Astrocyte (in vitro differentiated cells and primary cell): ENCODE measurements around the gene RNF26. TPM values are rescaled to one million over a fixed set of nuclear protein-coding genes. Genes with fewer than 3 reads are reported as not detected.

Experiments
- DNase-seq: peaks from one replicate; pipeline ENCODE4 v3.0.0-alpha.2; 2010; ENCODE audit warnings: low read depth
- FAIRE-seq: peaks from 2 replicates; lab custom pipeline; 2011; peaks lifted over from hg19 to GRCh38; lab: Jason Lieb, UNC
- H2AFZ ChIP-seq: 2 replicates; pipeline ENCODE4 v1.6.0; 2012; ENCODE audit warnings: low read depth, low read length, inconsistent platforms
- H3K27ac ChIP-seq: 2 replicates; pipeline ENCODE4 v1.5.1; 2011; ENCODE audit warnings: low read depth, low read length, inconsistent platforms
- H3K27me3 ChIP-seq: 2 replicates; pipeline ENCODE4 v1.6.0; 2011; ENCODE audit warnings: low read length, inconsistent platforms; ENCODE audit not compliant: insufficient read depth
- H3K36me3 ChIP-seq: 2 replicates; pipeline ENCODE4 v1.5.1; 2011; ENCODE audit warnings: low read length, inconsistent platforms; ENCODE audit not compliant: insufficient read depth
- H3K4me1 ChIP-seq: 2 replicates; pipeline ENCODE4 v1.5.1; 2011; ENCODE audit warnings: low read length, inconsistent platforms; ENCODE audit not compliant: insufficient read depth
- H3K4me2 ChIP-seq: 2 replicates; pipeline ENCODE4 v1.6.0; 2012; ENCODE audit warnings: low read length, inconsistent platforms
- H3K4me3 ChIP-seq: 2 replicates; pipeline ENCODE4 v1.5.1; 2011; ENCODE audit warnings: low read depth, mild to moderate bottlenecking, low read length, inconsistent platforms; ENCODE audit not compliant: insufficient read depth
- H3K79me2 ChIP-seq: 2 replicates; pipeline ENCODE4 v1.6.0; 2012; ENCODE audit warnings: mild to moderate bottlenecking, low read length, inconsistent platforms; ENCODE audit not compliant: insufficient read depth
- H3K9ac ChIP-seq: 2 replicates; pipeline ENCODE4 v1.6.0; 2012; ENCODE audit warnings: mild to moderate bottlenecking, low read length, inconsistent platforms
- H3K9me3 ChIP-seq: 2 replicates; pipeline ENCODE4 v1.5.1; 2012; ENCODE audit warnings: low read depth, mild to moderate bottlenecking, low read length, inconsistent platforms; ENCODE audit not compliant: insufficient read depth
- H4K20me1 ChIP-seq: 2 replicates; pipeline ENCODE4 v1.6.0; 2012; ENCODE audit warnings: low read length, inconsistent platforms; ENCODE audit not compliant: insufficient read depth
- H3K27ac Mint-ChIP-seq: one replicate; pipeline ENCODE4 v1.8.0; 2021; ENCODE audit warnings: mild to moderate bottlenecking, mixed read lengths; ENCODE audit not compliant: unreplicated experiment
- H3K27me3 Mint-ChIP-seq: one replicate; pipeline ENCODE4 v1.8.0; 2021; ENCODE audit warnings: low read depth, mixed read lengths; ENCODE audit not compliant: unreplicated experiment
- H3K36me3 Mint-ChIP-seq: one replicate; pipeline ENCODE4 v1.8.0; 2021; ENCODE audit warnings: low read depth, mixed read lengths; ENCODE audit not compliant: unreplicated experiment
- H3K4me1 Mint-ChIP-seq: one replicate; pipeline ENCODE4 v1.8.0; 2021; ENCODE audit warnings: low read depth, mixed read lengths; ENCODE audit not compliant: unreplicated experiment
- H3K4me3 Mint-ChIP-seq: one replicate; pipeline ENCODE4 v1.8.0; 2021; ENCODE audit warnings: mild to moderate bottlenecking, moderate library complexity, mixed read lengths; ENCODE audit not compliant: unreplicated experiment
- H3K9me3 Mint-ChIP-seq: one replicate; pipeline ENCODE4 v1.8.0; 2021; ENCODE audit warnings: mild to moderate bottlenecking, mixed read lengths; ENCODE audit not compliant: unreplicated experiment
- EZH2 ChIP-seq: IDR thresholded peaks from 2 replicates; pipeline ENCODE4 v1.6.1; 2012; ENCODE audit warnings: mild to moderate bottlenecking, low read length, inconsistent platforms; ENCODE audit not compliant: insufficient read depth
- total RNA-seq: library from RNA; stranded (reverse); gene quantifications from 2 replicates; pipeline ENCODE4 v1.2.1, GENCODE V29; 2021
- TF ChIP-seq, protein P1 (sequence below): IDR thresholded peaks from 2 replicates; pipeline ENCODE4 v1.5.1; 2011; ENCODE audit warnings: low read depth, mild to moderate bottlenecking, inconsistent platforms, low read length, moderate library complexity; ENCODE audit not compliant: insufficient read depth

The RNF26 gene
- total RNA-seq, 1 donor from 2014 or later: 31.8 TPM

DNA sequence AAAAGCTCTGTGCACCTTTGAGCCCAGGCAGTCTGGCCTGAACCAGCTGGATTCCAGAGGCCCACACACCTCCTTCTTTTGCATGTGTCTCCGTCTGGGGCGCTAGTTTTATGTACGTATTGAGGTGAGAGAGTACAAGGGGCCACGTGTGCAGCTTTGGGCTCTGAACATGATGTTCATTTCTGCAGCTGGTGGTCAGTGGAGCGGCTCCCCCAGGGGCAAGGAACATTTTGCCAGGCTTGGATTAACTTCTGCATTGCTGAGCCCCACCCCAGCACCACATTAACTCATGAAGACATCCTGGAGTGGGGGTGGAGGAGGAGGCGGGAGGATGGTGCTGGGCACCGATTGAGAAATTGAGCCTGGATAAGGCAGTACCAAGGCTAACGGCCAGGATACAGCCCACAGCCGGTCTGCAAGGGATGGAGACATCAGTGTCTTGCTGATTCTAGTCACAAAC, 33.4 kb downstream of the RNF26 start:
- Mint-ChIP-seq H3K27me3 (peaks cover 13% of the 10 kb centered on the region), H3K36me3 (no peaks in the 10 kb centered on the region), H3K4me1 (peaks cover 18% of the 10 kb centered on the region), H3K27ac (no peak overlapping the region), H3K9me3 (no peaks in the 10 kb centered on the region), H3K4me3 (no peak overlapping the region)
- TF ChIP-seq EZH2: no peak
- TF ChIP-seq, protein P1, sequence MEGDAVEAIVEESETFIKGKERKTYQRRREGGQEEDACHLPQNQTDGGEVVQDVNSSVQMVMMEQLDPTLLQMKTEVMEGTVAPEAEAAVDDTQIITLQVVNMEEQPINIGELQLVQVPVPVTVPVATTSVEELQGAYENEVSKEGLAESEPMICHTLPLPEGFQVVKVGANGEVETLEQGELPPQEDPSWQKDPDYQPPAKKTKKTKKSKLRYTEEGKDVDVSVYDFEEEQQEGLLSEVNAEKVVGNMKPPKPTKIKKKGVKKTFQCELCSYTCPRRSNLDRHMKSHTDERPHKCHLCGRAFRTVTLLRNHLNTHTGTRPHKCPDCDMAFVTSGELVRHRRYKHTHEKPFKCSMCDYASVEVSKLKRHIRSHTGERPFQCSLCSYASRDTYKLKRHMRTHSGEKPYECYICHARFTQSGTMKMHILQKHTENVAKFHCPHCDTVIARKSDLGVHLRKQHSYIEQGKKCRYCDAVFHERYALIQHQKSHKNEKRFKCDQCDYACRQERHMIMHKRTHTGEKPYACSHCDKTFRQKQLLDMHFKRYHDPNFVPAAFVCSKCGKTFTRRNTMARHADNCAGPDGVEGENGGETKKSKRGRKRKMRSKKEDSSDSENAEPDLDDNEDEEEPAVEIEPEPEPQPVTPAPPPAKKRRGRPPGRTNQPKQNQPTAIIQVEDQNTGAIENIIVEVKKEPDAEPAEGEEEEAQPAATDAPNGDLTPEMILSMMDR: no peak
- H3K9me3 ChIP-seq: no peaks in the 10 kb centered on the region
- no peak overlapping the region for H2AFZ ChIP-seq
- H3K4me1 ChIP-seq: peaks cover 10% of the 10 kb centered on the region
- H3K36me3 ChIP-seq: no peaks in the 10 kb centered on the region
- DNase-seq: no peak
- H3K4me3 ChIP-seq: no peak overlapping the region
- H4K20me1 ChIP-seq: no peaks in the 10 kb centered on the region
- H3K79me2 ChIP-seq: no peaks in the 10 kb centered on the region
- FAIRE-seq: no peak
- H3K27ac ChIP-seq: no peak overlapping the region
- H3K9ac ChIP-seq: no peak overlapping the region
- peaks cover 11% of the 10 kb centered on the region for H3K27me3 ChIP-seq
- H3K4me2 ChIP-seq: no peak overlapping the region

DNA sequence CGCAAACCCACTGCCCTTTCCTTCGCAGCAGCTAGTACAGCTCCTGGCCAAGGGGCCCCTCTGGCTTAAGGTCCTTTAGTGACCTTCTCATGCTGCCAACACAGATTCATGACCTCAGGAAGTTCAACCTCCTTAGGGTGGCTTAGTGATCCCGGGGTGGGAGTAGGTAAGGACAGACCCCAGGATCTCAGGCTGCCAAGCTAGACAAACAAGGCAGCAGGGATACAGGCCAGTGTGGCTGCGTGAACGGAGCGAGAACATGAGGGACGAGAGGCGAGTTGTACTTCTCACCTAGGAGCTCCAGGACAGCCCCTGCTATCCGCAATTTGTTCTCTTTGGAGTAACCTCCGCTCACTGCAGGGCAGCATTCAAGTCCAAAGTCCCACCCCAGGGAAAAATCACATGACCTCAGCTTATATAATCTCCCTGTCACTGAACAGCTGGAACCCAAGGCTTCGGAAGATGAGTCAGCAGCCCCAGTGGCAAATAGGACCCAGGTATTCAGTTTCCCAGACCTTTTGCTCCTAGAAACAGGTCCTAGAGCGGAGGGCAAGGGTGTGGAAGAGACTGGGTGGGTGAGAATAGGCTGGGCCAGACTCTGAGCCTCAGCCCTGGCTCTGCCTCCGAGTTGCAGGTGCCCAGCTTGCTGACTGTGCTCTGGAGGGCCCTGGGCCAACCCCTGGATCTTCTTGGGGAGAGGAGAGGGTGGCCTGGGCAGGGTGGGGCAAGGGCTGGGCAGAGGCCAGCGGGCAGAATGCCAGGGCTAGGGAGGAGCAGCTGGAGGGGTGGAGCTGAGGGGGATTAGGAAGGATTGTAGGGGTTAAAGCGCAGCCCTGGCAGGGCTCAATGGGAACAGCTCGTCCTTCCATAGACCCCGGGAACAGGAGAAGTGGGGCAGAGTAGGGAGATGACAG, 34.1 kb downstream of the RNF26 start:
- Histone ChIP-seq H3K4me2 (no peak overlapping the region), H3K27ac (no peak overlapping the region), H4K20me1 (no peaks in the 10 kb centered on the region), H3K4me3 (no peak overlapping the region), H3K4me1 (peaks cover 10% of the 10 kb centered on the region), H2AFZ (no peak overlapping the region), H3K79me2 (no peaks in the 10 kb centered on the region), H3K27me3 (peaks cover 11% of the 10 kb centered on the region), H3K36me3 (no peaks in the 10 kb centered on the region), H3K9me3 (no peaks in the 10 kb centered on the region), H3K9ac (no peak overlapping the region)
- H3K27me3 Mint-ChIP-seq: peaks cover 13% of the 10 kb centered on the region
- no peak for DNase-seq
- no peaks in the 10 kb centered on the region for H3K36me3 Mint-ChIP-seq
- no peak overlapping the region for H3K4me3 Mint-ChIP-seq
- no peak for TF ChIP-seq EZH2
- TF ChIP-seq, protein P1: no peak
- H3K4me1 Mint-ChIP-seq: peaks cover 18% of the 10 kb centered on the region
- no peak overlapping the region for H3K27ac Mint-ChIP-seq
- FAIRE-seq: no peak
- no peaks in the 10 kb centered on the region for H3K9me3 Mint-ChIP-seq
